Fibroblast of the aortic adventitia (primary cell): Measurements from ENCODE around the gene NPM3. TPM values are rescaled to one million over a fixed set of nuclear protein-coding genes. Genes with fewer than 3 reads are reported as not detected.

Experiments used
- DNase-seq: peaks from one replicate; pipeline ENCODE4 v3.0.0-alpha.2; 2010; ENCODE audit warnings: low read depth
- H3K4me3 ChIP-seq: 2 replicates; pipeline ENCODE4 v1.5.1; 2011; ENCODE audit warnings: low read depth, mild to moderate bottlenecking, control low read depth, low read length, moderate library complexity
- total RNA-seq: library from RNA; depleted of rRNA; stranded (reverse); fragments of >200 nt; gene quantifications from 2 replicates; pipeline ENCODE4 v1.2.3, GENCODE V29; 2012; ENCODE audit warnings: low replicate concordance
- TF ChIP-seq, protein P1 (sequence below): IDR thresholded peaks from 2 replicates; pipeline ENCODE4 v1.5.1; 2011; ENCODE audit warnings: mild to moderate bottlenecking, low read length, control low read depth, inconsistent platforms; ENCODE audit not compliant: insufficient read depth

NPM3 gene
- total RNA-seq, 1 donor, result 70.9 TPM

DNA sequence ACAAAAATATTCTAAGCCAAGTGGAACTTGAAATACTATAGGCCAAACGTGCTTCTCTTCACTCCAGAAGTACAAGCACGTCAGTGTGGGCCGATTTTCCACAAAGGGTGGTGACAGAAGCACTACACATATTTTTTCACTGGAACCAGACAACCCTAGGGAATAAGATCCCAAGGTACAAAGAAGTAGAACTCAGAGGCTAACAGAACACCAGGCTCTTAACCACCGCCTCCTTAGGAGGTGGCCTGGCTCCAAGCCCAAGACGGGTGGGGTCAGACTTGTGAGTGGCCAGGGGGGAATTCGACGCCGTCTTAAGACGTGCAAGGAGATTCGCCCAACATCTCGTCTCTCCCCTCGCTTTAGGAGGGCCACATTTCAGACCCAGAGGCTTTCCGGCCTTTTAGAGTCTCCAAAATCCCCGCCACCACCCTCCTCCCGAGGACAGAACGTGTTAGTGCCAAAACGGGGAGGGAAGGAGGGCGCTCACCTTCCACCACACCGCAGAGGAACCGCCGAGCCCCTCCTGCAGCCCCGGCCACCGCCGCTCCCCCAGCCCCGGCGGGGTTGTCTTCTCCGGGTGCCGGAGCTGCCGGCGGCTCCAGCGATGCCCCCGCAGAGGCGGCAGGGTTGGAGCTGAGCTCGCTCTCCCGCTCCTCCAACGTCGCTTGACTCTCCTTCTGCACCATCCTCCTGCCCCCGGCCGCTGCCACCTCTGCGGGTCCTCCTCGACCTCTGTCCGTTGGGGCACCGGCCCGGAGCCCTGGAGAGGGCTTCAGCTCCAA, 34.3 kb upstream of the NPM3 start:
- peak; percentile 97 for DNase-seq
- TF ChIP-seq, protein P1, sequence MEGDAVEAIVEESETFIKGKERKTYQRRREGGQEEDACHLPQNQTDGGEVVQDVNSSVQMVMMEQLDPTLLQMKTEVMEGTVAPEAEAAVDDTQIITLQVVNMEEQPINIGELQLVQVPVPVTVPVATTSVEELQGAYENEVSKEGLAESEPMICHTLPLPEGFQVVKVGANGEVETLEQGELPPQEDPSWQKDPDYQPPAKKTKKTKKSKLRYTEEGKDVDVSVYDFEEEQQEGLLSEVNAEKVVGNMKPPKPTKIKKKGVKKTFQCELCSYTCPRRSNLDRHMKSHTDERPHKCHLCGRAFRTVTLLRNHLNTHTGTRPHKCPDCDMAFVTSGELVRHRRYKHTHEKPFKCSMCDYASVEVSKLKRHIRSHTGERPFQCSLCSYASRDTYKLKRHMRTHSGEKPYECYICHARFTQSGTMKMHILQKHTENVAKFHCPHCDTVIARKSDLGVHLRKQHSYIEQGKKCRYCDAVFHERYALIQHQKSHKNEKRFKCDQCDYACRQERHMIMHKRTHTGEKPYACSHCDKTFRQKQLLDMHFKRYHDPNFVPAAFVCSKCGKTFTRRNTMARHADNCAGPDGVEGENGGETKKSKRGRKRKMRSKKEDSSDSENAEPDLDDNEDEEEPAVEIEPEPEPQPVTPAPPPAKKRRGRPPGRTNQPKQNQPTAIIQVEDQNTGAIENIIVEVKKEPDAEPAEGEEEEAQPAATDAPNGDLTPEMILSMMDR, result no peak
- peak overlapping the region; percentile 98 for H3K4me3 ChIP-seq

DNA sequence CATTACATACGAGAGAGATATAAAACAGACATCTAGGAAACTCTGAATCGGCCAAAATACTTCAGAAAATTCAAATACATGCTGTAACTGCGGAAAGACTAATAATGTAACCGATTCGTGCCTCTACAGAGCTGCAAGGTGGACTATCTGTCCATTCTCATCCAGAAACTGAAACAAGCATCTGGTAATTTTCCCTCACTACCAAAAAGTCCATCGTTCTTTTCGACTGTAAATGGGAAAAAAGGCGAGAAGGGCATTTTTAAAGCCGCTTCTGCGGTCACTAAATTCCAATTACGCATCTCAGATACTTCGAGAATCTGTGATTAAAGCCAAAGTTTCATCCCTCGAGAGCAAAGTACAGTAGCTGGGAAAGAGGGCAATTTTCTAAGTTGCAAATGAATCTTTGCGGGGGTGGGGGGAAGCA, 33.7 kb upstream of the NPM3 start:
- DNase-seq, result no peak

DNA sequence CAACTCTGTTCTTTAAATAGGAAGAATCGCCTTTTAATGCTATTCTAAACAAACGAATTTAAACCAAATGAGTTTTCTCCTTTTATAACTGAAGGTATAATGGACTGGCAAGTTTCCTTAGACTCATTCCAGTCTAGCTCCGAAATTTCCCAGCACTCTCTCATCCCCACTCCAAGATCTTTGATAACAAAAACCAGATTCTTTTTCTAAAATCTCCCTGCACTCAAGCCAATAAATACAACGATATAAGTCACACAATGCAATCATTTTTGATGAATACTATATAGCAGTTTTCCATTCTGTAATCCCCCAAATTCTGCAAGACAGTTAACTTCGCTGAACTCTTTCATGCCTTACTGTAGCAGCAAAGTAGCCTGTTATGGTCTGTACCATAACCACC, 33.1 kb upstream of the NPM3 start:
- TF ChIP-seq, protein P1, result no peak
- H3K4me3 ChIP-seq, result peak overlapping the region; percentile 98
- DNase-seq, result peak; percentile 57

More for the DNA sequence above, 33.7 kb upstream of the NPM3 start:
- peak overlapping the region; percentile 98 for H3K4me3 ChIP-seq
- TF ChIP-seq, protein P1, result no peak

DNA sequence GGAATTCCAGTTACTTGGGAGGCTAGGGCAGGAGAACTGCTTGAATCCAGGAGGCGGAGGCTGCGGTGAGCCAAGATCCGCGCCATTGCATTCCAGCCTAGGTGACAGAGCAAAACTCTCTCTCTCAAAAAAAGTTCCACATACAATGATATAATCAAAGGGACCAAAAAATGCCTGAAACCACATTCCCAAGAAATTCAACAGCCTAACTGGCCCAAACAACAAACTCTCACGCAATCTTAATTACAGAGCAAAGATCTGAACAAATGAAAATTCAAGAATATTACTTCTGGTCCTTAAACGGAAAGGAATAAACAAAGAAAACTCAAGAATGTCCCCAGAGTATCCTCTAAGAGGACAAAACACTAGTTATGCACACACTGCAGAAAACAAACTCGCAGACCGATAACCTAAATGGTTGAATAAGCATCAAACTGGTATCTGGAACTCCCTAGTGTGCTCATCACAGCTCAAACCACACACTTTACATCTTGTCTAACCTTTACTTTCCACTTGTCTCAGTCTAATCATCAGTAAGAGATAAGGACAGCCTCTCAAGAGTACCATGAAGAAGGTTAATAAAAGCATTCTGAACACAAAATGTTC, 31.3 kb upstream of the NPM3 start:
- peak overlapping the region; percentile 98 for H3K4me3 ChIP-seq
- DNase-seq, result peak; percentile 41
- TF ChIP-seq, protein P1, result no peak

DNA sequence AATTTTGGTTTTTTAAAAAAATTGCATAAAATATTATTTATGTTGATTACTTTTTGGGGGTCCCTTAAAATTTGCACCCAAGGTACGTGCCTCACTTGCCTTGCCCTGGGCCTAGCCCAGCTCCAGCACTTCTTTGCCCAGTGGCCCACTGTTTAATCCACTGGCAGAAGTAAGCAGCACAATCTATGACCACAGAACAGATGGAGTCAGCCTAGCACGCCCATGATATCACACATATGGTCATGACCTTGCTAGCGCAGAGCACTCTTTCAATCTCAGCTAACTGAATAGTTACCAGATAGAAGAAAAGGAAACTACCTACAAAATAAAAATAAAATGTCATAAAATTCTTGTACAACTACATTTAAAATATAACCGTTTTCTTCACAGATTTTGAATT, 29.4 kb upstream of the NPM3 start:
- DNase-seq, result no peak
- TF ChIP-seq, protein P1, result no peak
- H3K4me3 ChIP-seq, result no peak overlapping the region

DNA sequence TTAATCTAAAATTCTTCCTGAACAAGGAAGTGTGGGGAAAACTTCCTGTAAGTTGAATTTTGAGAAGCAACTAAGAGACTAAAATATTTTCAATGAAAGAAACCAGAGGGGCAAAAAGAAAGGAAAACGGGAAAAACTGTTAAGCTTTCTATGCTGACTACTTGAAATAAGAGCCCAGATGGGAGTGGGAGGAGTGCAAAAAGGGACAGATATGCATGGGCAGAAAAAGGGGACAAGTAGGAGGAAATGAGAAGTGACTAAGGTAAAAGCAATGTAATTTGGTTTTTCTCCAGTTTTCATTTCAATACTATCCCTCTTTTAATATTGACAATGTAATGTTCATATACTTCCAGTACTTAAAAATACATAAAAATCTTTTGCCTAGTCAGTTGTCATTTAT, 23.9 kb upstream of the NPM3 start:
- TF ChIP-seq, protein P1, result no peak
- no peak for DNase-seq

More for the DNA sequence above, 23.9 kb upstream of the NPM3 start:
- no peak overlapping the region for H3K4me3 ChIP-seq
